ENCODE measurements around the gene NUP54.

NUP54 gene

GRCh38 chr4:76147454-76148141 is 599 bp downstream of the NUP54 start:
- peaks cover 11% of the 10 kb centered on the region for H3K4me1 ChIP-seq (ENCODE audit: control insufficient read depth, insufficient read depth, low read length, unreplicated experiment)
- H3K27ac ChIP-seq (ENCODE audit: low read depth, low read length) = peak overlapping the region; percentile 81
- H3K27me3 ChIP-seq (ENCODE audit: insufficient read depth, low read length) = no peaks in the 10 kb centered on the region
- H3K36me3 ChIP-seq (ENCODE audit: insufficient read depth, low read length) = peaks cover 5% of the 10 kb centered on the region; the same call in 1 of the 2 replicates
- H3K4me3 ChIP-seq (ENCODE audit: low read depth, low read length) = peak overlapping the region; percentile 95
- H2AFZ ChIP-seq (ENCODE audit: low read length, unreplicated experiment) = peak overlapping the region; percentile 89
- H3K79me2 ChIP-seq (ENCODE audit: control insufficient read depth, insufficient read depth, low read length, unreplicated experiment) = peaks cover 64% of the 10 kb centered on the region

GRCh38 chr4:76144546-76144945 is 3.7 kb downstream of the NUP54 start:
- Histone ChIP-seq H3K36me3 (ENCODE audit: insufficient read depth, low read length) (peaks cover 19% of the 10 kb centered on the region), H3K4me1 (ENCODE audit: control insufficient read depth, insufficient read depth, low read length, unreplicated experiment) (peaks cover 11% of the 10 kb centered on the region), H3K27me3 (ENCODE audit: insufficient read depth, low read length) (no peaks in the 10 kb centered on the region), H3K4me3 (ENCODE audit: low read depth, low read length) (no peak overlapping the region), H3K27ac (ENCODE audit: low read depth, low read length) (no peak overlapping the region), H2AFZ (ENCODE audit: low read length, unreplicated experiment) (no peak overlapping the region), H3K79me2 (ENCODE audit: control insufficient read depth, insufficient read depth, low read length, unreplicated experiment) (peaks cover 82% of the 10 kb centered on the region)

- Histone ChIP-seq H3K79me2 (ENCODE audit: control insufficient read depth, insufficient read depth, low read length, unreplicated experiment) (peaks cover 74% of the 10 kb centered on the region), H3K27ac (ENCODE audit: low read depth, low read length) (no peak overlapping the region), H3K4me3 (ENCODE audit: low read depth, low read length) (no peak overlapping the region), H3K27me3 (ENCODE audit: insufficient read depth, low read length) (no peaks in the 10 kb centered on the region), H2AFZ (ENCODE audit: low read length, unreplicated experiment) (no peak overlapping the region), H3K4me1 (ENCODE audit: control insufficient read depth, insufficient read depth, low read length, unreplicated experiment) (peaks cover 8% of the 10 kb centered on the region), H3K36me3 (ENCODE audit: insufficient read depth, low read length) (peaks cover 28% of the 10 kb centered on the region)
Observed at GRCh38 chr4:76141241-76141640, 7.0 kb downstream of the NUP54 start.

- Histone ChIP-seq H3K27ac (ENCODE audit: low read depth, low read length) (no peak overlapping the region), H3K27me3 (ENCODE audit: insufficient read depth, low read length) (no peaks in the 10 kb centered on the region), H3K4me3 (ENCODE audit: low read depth, low read length) (no peak overlapping the region), H2AFZ (ENCODE audit: low read length, unreplicated experiment) (no peak overlapping the region), H3K79me2 (ENCODE audit: control insufficient read depth, insufficient read depth, low read length, unreplicated experiment) (peaks cover 2% of the 10 kb centered on the region), H3K36me3 (ENCODE audit: insufficient read depth, low read length) (peaks cover 37% of the 10 kb centered on the region), H3K4me1 (ENCODE audit: control insufficient read depth, insufficient read depth, low read length, unreplicated experiment) (no peaks in the 10 kb centered on the region)
Observed at GRCh38 chr4:76127754-76128153, 20.4 kb downstream of the NUP54 start.

GRCh38 chr4:76125816-76126215 is 22.4 kb downstream of the NUP54 start:
- Histone ChIP-seq H2AFZ (ENCODE audit: low read length, unreplicated experiment) (no peak overlapping the region), H3K36me3 (ENCODE audit: insufficient read depth, low read length) (peaks cover 45% of the 10 kb centered on the region), H3K27me3 (ENCODE audit: insufficient read depth, low read length) (no peaks in the 10 kb centered on the region), H3K4me1 (ENCODE audit: control insufficient read depth, insufficient read depth, low read length, unreplicated experiment) (no peaks in the 10 kb centered on the region), H3K4me3 (ENCODE audit: low read depth, low read length) (no peak overlapping the region), H3K27ac (ENCODE audit: low read depth, low read length) (no peak overlapping the region), H3K79me2 (ENCODE audit: control insufficient read depth, insufficient read depth, low read length, unreplicated experiment) (peaks cover 2% of the 10 kb centered on the region)

GRCh38 chr4:76120199-76120598 is 28.0 kb downstream of the NUP54 start:
- Histone ChIP-seq H3K79me2 (ENCODE audit: control insufficient read depth, insufficient read depth, low read length, unreplicated experiment) (no peaks in the 10 kb centered on the region), H3K4me1 (ENCODE audit: control insufficient read depth, insufficient read depth, low read length, unreplicated experiment) (no peaks in the 10 kb centered on the region), H2AFZ (ENCODE audit: low read length, unreplicated experiment) (no peak overlapping the region), H3K27me3 (ENCODE audit: insufficient read depth, low read length) (no peaks in the 10 kb centered on the region), H3K4me3 (ENCODE audit: low read depth, low read length) (no peak overlapping the region), H3K27ac (ENCODE audit: low read depth, low read length) (no peak overlapping the region), H3K36me3 (ENCODE audit: insufficient read depth, low read length) (peaks cover 47% of the 10 kb centered on the region)

GRCh38 chr4:76117536-76117935 is 30.7 kb downstream of the NUP54 start:
- H3K27me3 ChIP-seq (ENCODE audit: insufficient read depth, low read length) = no peaks in the 10 kb centered on the region
- no peak overlapping the region for H2AFZ ChIP-seq (ENCODE audit: low read length, unreplicated experiment)
- no peak overlapping the region for H3K4me3 ChIP-seq (ENCODE audit: low read depth, low read length)
- no peak overlapping the region for H3K27ac ChIP-seq (ENCODE audit: low read depth, low read length)
- no peaks in the 10 kb centered on the region for H3K79me2 ChIP-seq (ENCODE audit: control insufficient read depth, insufficient read depth, low read length, unreplicated experiment)
- H3K4me1 ChIP-seq (ENCODE audit: control insufficient read depth, insufficient read depth, low read length, unreplicated experiment) = no peaks in the 10 kb centered on the region
- H3K36me3 ChIP-seq (ENCODE audit: insufficient read depth, low read length) = peaks cover 39% of the 10 kb centered on the region

- Histone ChIP-seq H3K4me3 (ENCODE audit: low read depth, low read length) (no peak overlapping the region), H3K27ac (ENCODE audit: low read depth, low read length) (no peak overlapping the region), H3K79me2 (ENCODE audit: control insufficient read depth, insufficient read depth, low read length, unreplicated experiment) (no peaks in the 10 kb centered on the region), H2AFZ (ENCODE audit: low read length, unreplicated experiment) (no peak overlapping the region), H3K27me3 (ENCODE audit: insufficient read depth, low read length) (no peaks in the 10 kb centered on the region), H3K4me1 (ENCODE audit: control insufficient read depth, insufficient read depth, low read length, unreplicated experiment) (no peaks in the 10 kb centered on the region), H3K36me3 (ENCODE audit: insufficient read depth, low read length) (peaks cover 32% of the 10 kb centered on the region)
Observed at GRCh38 chr4:76116821-76117220, 31.4 kb downstream of the NUP54 start.

GRCh38 chr4:76108467-76109181 is 39.6 kb downstream of the NUP54 start:
- H3K4me3 ChIP-seq (ENCODE audit: low read depth, low read length) = no peak overlapping the region
- no peak overlapping the region for H2AFZ ChIP-seq (ENCODE audit: low read length, unreplicated experiment)
- no peaks in the 10 kb centered on the region for H3K79me2 ChIP-seq (ENCODE audit: control insufficient read depth, insufficient read depth, low read length, unreplicated experiment)
- H3K27ac ChIP-seq (ENCODE audit: low read depth, low read length) = no peak overlapping the region
- no peaks in the 10 kb centered on the region for H3K4me1 ChIP-seq (ENCODE audit: control insufficient read depth, insufficient read depth, low read length, unreplicated experiment)
- no peaks in the 10 kb centered on the region for H3K27me3 ChIP-seq (ENCODE audit: insufficient read depth, low read length)
- H3K36me3 ChIP-seq (ENCODE audit: insufficient read depth, low read length) = no peaks in the 10 kb centered on the region; the same call in 1 of the 2 replicates

- no peak overlapping the region for H2AFZ ChIP-seq (ENCODE audit: low read length, unreplicated experiment)
- no peak overlapping the region for H3K27ac ChIP-seq (ENCODE audit: low read depth, low read length)
- no peaks in the 10 kb centered on the region for H3K27me3 ChIP-seq (ENCODE audit: insufficient read depth, low read length)
- H3K4me3 ChIP-seq (ENCODE audit: low read depth, low read length) = no peak overlapping the region
- no peaks in the 10 kb centered on the region for H3K36me3 ChIP-seq (ENCODE audit: insufficient read depth, low read length)
- H3K4me1 ChIP-seq (ENCODE audit: control insufficient read depth, insufficient read depth, low read length, unreplicated experiment) = no peaks in the 10 kb centered on the region
- no peaks in the 10 kb centered on the region for H3K79me2 ChIP-seq (ENCODE audit: control insufficient read depth, insufficient read depth, low read length, unreplicated experiment)
Observed at GRCh38 chr4:76106442-76106841, 41.8 kb downstream of the NUP54 start.

GRCh38 chr4:76105652-76106051 is 42.5 kb downstream of the NUP54 start:
- Histone ChIP-seq H3K27ac (ENCODE audit: low read depth, low read length) (no peak overlapping the region), H3K4me3 (ENCODE audit: low read depth, low read length) (no peak overlapping the region), H3K79me2 (ENCODE audit: control insufficient read depth, insufficient read depth, low read length, unreplicated experiment) (no peaks in the 10 kb centered on the region), H2AFZ (ENCODE audit: low read length, unreplicated experiment) (no peak overlapping the region), H3K27me3 (ENCODE audit: insufficient read depth, low read length) (no peaks in the 10 kb centered on the region), H3K4me1 (ENCODE audit: control insufficient read depth, insufficient read depth, low read length, unreplicated experiment) (no peaks in the 10 kb centered on the region), H3K36me3 (ENCODE audit: insufficient read depth, low read length) (no peaks in the 10 kb centered on the region)
